ENCODE results near the gene STK11IP.

Gene STK11IP

GRCh38 chr2:219628986-219629901, 31.6 kb downstream of the STK11IP start:
- H3K4me3 ChIP-seq (ENCODE audit: low read length): no peak overlapping the region
- H4K20me1 ChIP-seq (ENCODE audit: insufficient read depth, low read length): no peaks in the 10 kb centered on the region
- no peaks in the 10 kb centered on the region for H3K4me1 ChIP-seq (ENCODE audit: low read length)
- H3K4me2 ChIP-seq (ENCODE audit: low read length): no peak overlapping the region
- H3K79me2 ChIP-seq (ENCODE audit: low read length): no peaks in the 10 kb centered on the region
- H3K27ac ChIP-seq (ENCODE audit: low read length): no peak overlapping the region
- no peaks in the 10 kb centered on the region for H3K9me3 ChIP-seq (ENCODE audit: insufficient read depth, low read length)
- TF ChIP-seq EZH2phosphoT487 (IDR thresholded peaks at IDR 0.05; ENCODE audit: low read depth) (no peak), CTCF (IDR thresholded peaks at IDR 0.05; ENCODE audit: low read depth, low read length) (no peak)
- H2AFZ ChIP-seq (ENCODE audit: low read depth, low read length): no peak overlapping the region
- no peak overlapping the region for H3K9ac ChIP-seq (ENCODE audit: low read length)
- no peaks in the 10 kb centered on the region for H3K36me3 ChIP-seq (replicated peaks; ENCODE audit: low read depth, low read length)
- H3K27me3 ChIP-seq (ENCODE audit: low read depth, low read length): peaks cover 12% of the 10 kb centered on the region

GRCh38 chr2:219629976-219630695, 32.5 kb downstream of the STK11IP start:
- Histone ChIP-seq H3K9ac (ENCODE audit: low read length) (no peak overlapping the region), H2AFZ (ENCODE audit: low read depth, low read length) (no peak overlapping the region), H3K4me2 (ENCODE audit: low read length) (no peak overlapping the region), H3K9me3 (ENCODE audit: insufficient read depth, low read length) (no peaks in the 10 kb centered on the region), H3K36me3 (replicated peaks; ENCODE audit: low read depth, low read length) (no peaks in the 10 kb centered on the region), H4K20me1 (ENCODE audit: insufficient read depth, low read length) (no peaks in the 10 kb centered on the region), H3K4me1 (ENCODE audit: low read length) (no peaks in the 10 kb centered on the region), H3K27me3 (ENCODE audit: low read depth, low read length) (peaks cover 12% of the 10 kb centered on the region), H3K4me3 (ENCODE audit: low read length) (no peak overlapping the region), H3K27ac (ENCODE audit: low read length) (no peak overlapping the region), H3K79me2 (ENCODE audit: low read length) (no peaks in the 10 kb centered on the region)
- TF ChIP-seq CTCF (IDR thresholded peaks at IDR 0.05; ENCODE audit: low read depth, low read length): no peak
- TF ChIP-seq EZH2phosphoT487 (IDR thresholded peaks at IDR 0.05; ENCODE audit: low read depth): no peak

- H2AFZ ChIP-seq (ENCODE audit: low read depth, low read length): no peak overlapping the region
- H3K9ac ChIP-seq (ENCODE audit: low read length): no peak overlapping the region
- no peaks in the 10 kb centered on the region for H3K9me3 ChIP-seq (ENCODE audit: insufficient read depth, low read length)
- no peak overlapping the region for H3K4me3 ChIP-seq (ENCODE audit: low read length)
- H4K20me1 ChIP-seq (ENCODE audit: insufficient read depth, low read length): no peaks in the 10 kb centered on the region
- no peaks in the 10 kb centered on the region for H3K36me3 ChIP-seq (replicated peaks; ENCODE audit: low read depth, low read length)
- no peak overlapping the region for H3K27ac ChIP-seq (ENCODE audit: low read length)
- TF ChIP-seq CTCF (IDR thresholded peaks at IDR 0.05; ENCODE audit: low read depth, low read length) (no peak), EZH2phosphoT487 (IDR thresholded peaks at IDR 0.05; ENCODE audit: low read depth) (no peak)
- no peaks in the 10 kb centered on the region for H3K79me2 ChIP-seq (ENCODE audit: low read length)
- no peaks in the 10 kb centered on the region for H3K4me1 ChIP-seq (ENCODE audit: low read length)
- no peak overlapping the region for H3K4me2 ChIP-seq (ENCODE audit: low read length)
- peaks cover 12% of the 10 kb centered on the region for H3K27me3 ChIP-seq (ENCODE audit: low read depth, low read length)
Measured at GRCh38 chr2:219630770-219631405, 33.2 kb downstream of the STK11IP start.

GRCh38 chr2:219631406-219631891, 33.8 kb downstream of the STK11IP start:
- Histone ChIP-seq H4K20me1 (ENCODE audit: insufficient read depth, low read length) (no peaks in the 10 kb centered on the region), H3K36me3 (replicated peaks; ENCODE audit: low read depth, low read length) (no peaks in the 10 kb centered on the region), H3K4me1 (ENCODE audit: low read length) (no peaks in the 10 kb centered on the region), H3K27ac (ENCODE audit: low read length) (no peak overlapping the region), H3K27me3 (ENCODE audit: low read depth, low read length) (peaks cover 8% of the 10 kb centered on the region), H3K9ac (ENCODE audit: low read length) (no peak overlapping the region), H3K9me3 (ENCODE audit: insufficient read depth, low read length) (no peaks in the 10 kb centered on the region), H2AFZ (ENCODE audit: low read depth, low read length) (no peak overlapping the region), H3K4me3 (ENCODE audit: low read length) (no peak overlapping the region), H3K4me2 (ENCODE audit: low read length) (no peak overlapping the region), H3K79me2 (ENCODE audit: low read length) (no peaks in the 10 kb centered on the region)
- TF ChIP-seq EZH2phosphoT487 (IDR thresholded peaks at IDR 0.05; ENCODE audit: low read depth) (no peak), CTCF (IDR thresholded peaks at IDR 0.05; ENCODE audit: low read depth, low read length) (no peak)
